Osteocyte (in vitro differentiated cells): ENCODE results near the gene ENTPD7. TPM values are rescaled to one million over a fixed set of nuclear protein-coding genes. Genes with fewer than 3 reads are reported as not detected.

Experiments used
- DNase-seq: peaks from one replicate; pipeline ENCODE4 v3.0.0; 2021; ENCODE audit warnings: mixed read lengths; ENCODE audit not compliant: unreplicated experiment; ENCODE audit errors: extremely low spot score
- H3K27ac Mint-ChIP-seq: one replicate; pipeline ENCODE4 v1.8.0; 2021; ENCODE audit warnings: mild to moderate bottlenecking, mixed read lengths; ENCODE audit not compliant: unreplicated experiment
- H3K27me3 Mint-ChIP-seq: one replicate; pipeline ENCODE4 v1.8.0; 2021; ENCODE audit warnings: mixed read lengths; ENCODE audit not compliant: unreplicated experiment
- H3K36me3 Mint-ChIP-seq: one replicate; pipeline ENCODE4 v1.8.0; 2021; ENCODE audit warnings: mixed read lengths; ENCODE audit not compliant: unreplicated experiment
- H3K4me1 Mint-ChIP-seq: one replicate; pipeline ENCODE4 v1.8.0; 2021; ENCODE audit warnings: mixed read lengths; ENCODE audit not compliant: unreplicated experiment
- H3K4me3 Mint-ChIP-seq: one replicate; pipeline ENCODE4 v1.8.0; 2021; ENCODE audit warnings: mild to moderate bottlenecking, moderate library complexity, mixed read lengths; ENCODE audit not compliant: unreplicated experiment
- H3K9me3 Mint-ChIP-seq: one replicate; pipeline ENCODE4 v1.8.0; 2021; ENCODE audit warnings: mixed read lengths; ENCODE audit not compliant: unreplicated experiment
- CTCF ChIP-seq: fragments of 200-600 bp; sonication (generic); IDR thresholded peaks from 2 replicates; pipeline ENCODE4 v1.5.0; 2021; ENCODE audit warnings: antibody characterized with exemption, mild to moderate bottlenecking, moderate library complexity
- total RNA-seq: library from RNA; stranded (reverse); gene quantifications from 2 replicates; pipeline ENCODE4 v1.2.1, GENCODE V29; 2021

Gene ENTPD7
- total RNA-seq, 1 donor from 2014 or later, result 21.7 TPM

DNA sequence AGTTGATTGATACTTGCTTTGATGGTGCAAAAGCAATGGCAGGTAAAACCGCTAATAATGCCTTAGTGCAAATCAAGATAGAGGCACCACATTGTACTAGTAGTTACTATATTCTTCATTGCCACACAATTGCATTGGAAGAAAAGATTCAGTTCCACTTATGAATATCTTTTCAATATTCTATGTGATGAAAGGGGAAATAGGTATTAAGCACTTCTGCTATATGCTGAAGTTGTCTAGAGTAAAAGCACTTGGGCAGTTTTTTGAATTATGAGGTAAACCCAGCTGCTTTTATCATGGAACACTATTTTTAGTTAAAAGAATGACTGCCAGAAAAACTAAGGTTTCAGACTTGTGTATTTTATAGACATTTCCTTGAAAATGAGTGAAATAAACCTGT is 15.5 kb downstream of the ENTPD7 start:
- Mint-ChIP-seq H3K9me3 (no peaks in the 10 kb centered on the region), H3K27ac (no peak overlapping the region), H3K27me3 (no peaks in the 10 kb centered on the region), H3K36me3 (peaks cover 13% of the 10 kb centered on the region), H3K4me3 (no peak overlapping the region), H3K4me1 (no peaks in the 10 kb centered on the region)
- no peak for TF ChIP-seq CTCF
- no peak for DNase-seq

- no peaks in the 10 kb centered on the region for H3K4me1 Mint-ChIP-seq
- H3K27ac Mint-ChIP-seq, result no peak overlapping the region
- H3K27me3 Mint-ChIP-seq, result no peaks in the 10 kb centered on the region
- H3K9me3 Mint-ChIP-seq, result no peaks in the 10 kb centered on the region
- H3K36me3 Mint-ChIP-seq, result peaks cover 19% of the 10 kb centered on the region
- no peak for DNase-seq
- H3K4me3 Mint-ChIP-seq, result no peak overlapping the region
- TF ChIP-seq CTCF, result no peak
Observed at GRCh38 chr10:99676426-99676825, 17.1 kb downstream of the ENTPD7 start.

- no peak for TF ChIP-seq CTCF
Observed at GRCh38 chr10:99676895-99677294, 17.6 kb downstream of the ENTPD7 start.

DNA sequence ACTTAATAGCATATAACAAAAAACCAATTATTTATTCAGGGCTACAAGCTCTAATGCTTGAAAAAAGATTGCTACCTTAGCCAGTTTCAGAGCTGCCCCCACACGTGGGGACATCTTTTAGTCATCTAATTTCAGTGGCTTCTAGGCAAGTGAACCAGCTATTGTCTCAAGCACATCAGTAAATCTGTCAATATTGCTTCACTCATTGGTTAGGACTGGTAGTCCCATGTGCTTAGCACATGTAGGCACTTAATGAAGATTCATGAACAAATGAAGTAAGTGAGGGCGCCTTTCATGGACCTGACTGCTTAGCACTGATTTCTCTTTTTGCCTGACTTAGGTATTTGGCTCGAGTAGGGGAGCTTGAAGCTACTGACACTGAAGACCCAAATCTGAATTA is 19.6 kb downstream of the ENTPD7 start:
- no peak for TF ChIP-seq CTCF
- Mint-ChIP-seq H3K27me3 (no peaks in the 10 kb centered on the region), H3K4me3 (no peak overlapping the region), H3K27ac (no peak overlapping the region), H3K36me3 (peaks cover 20% of the 10 kb centered on the region), H3K9me3 (no peaks in the 10 kb centered on the region), H3K4me1 (no peaks in the 10 kb centered on the region)
- no peak for DNase-seq

More at GRCh38 chr10:99676895-99677294, 17.6 kb downstream of the ENTPD7 start:
- Mint-ChIP-seq H3K36me3 (peaks cover 19% of the 10 kb centered on the region), H3K4me1 (no peaks in the 10 kb centered on the region), H3K9me3 (no peaks in the 10 kb centered on the region), H3K4me3 (no peak overlapping the region), H3K27ac (no peak overlapping the region), H3K27me3 (no peaks in the 10 kb centered on the region)
- no peak for DNase-seq

- no peak overlapping the region for H3K27ac Mint-ChIP-seq
- TF ChIP-seq CTCF, result no peak
- H3K36me3 Mint-ChIP-seq, result peaks cover 21% of the 10 kb centered on the region
- no peaks in the 10 kb centered on the region for H3K9me3 Mint-ChIP-seq
- H3K4me1 Mint-ChIP-seq, result no peaks in the 10 kb centered on the region
- no peak overlapping the region for H3K4me3 Mint-ChIP-seq
- DNase-seq, result no peak
- H3K27me3 Mint-ChIP-seq, result no peaks in the 10 kb centered on the region
Observed at GRCh38 chr10:99681553-99681952, 22.2 kb downstream of the ENTPD7 start.
